ENCODE data around the gene TUSC2. TPM values are rescaled to one million over a fixed set of nuclear protein-coding genes. Genes with fewer than 3 reads are reported as not detected.

Gene TUSC2
- total and polyA plus RNA-seq, 2 donors (not counting 1 experiment from before 2014, with no cell fraction given) = 13.4 to 15.3 TPM

DNA sequence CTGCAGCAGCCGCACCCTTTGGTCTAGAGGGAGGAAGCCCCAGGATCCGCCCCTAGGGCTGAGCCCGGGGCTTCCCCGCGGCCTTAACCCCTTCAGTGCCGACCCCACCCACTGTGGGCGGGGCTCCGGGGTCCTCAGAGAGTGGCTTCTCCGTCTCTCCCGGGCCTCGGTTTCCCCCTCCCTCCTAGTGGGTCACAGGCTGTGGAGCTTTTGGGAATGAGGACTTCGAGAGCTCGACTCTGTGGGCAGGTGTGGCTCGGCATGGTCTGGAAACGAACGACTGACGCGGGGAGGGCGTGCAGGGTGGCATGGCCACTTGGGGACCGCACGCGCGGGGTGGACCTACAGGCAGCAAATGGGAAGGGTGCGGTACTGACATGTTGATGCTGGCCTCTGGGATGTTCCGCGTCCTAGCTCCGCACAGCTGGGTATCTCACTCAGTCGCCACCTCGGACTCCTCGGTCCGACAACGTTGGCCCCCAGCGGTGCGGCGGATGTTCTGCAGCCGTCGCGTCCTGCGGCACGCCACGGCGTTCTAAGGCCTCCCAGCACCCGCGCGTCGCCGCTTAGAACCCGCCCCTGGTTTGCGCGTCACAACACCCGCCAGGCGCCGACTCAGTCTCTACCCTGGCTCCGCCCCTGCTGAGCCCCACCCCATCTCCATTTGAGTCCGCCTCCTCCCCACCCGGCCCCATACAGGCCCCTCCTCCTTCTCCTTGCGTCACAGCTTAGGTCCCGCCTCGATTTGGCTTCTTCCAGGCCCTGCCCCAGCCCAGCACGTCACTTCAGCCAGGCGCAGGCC, 29.0 kb downstream of the TUSC2 start, which contains the start of the genes HYAL3 and NAA80:
HYAL3 (minus strand) TSS at position 570 of the 802 bp plus-strand sequence. CDS start 3,803 bp downstream, outside the sequence.
NAA80 (minus strand) TSS at position 570 of the 802 bp plus-strand sequence. CDS start 1,942 bp downstream, outside the sequence.
- H3K4me1 ChIP-seq (ENCODE audit: control insufficient read depth, extremely low read depth, insufficient read depth, low read length) = peaks cover 15% of the 10 kb centered on the region
- H3K9me3 ChIP-seq (ENCODE audit: control insufficient read depth, insufficient read depth, low read depth, low read length) = no peaks in the 10 kb centered on the region
- peak within 1 kb of the TSS; percentile 93 for H3K4me2 ChIP-seq (ENCODE audit: extremely low read depth, insufficient read depth, low read length)
- peak within 1 kb of the TSS; percentile 92 for H3K27ac ChIP-seq (ENCODE audit: insufficient read depth, low read length)
- H2AFZ ChIP-seq (ENCODE audit: low read length) = peak within 1 kb of the TSS; percentile 96
- H3K9ac ChIP-seq (ENCODE audit: insufficient read depth, low read length) = peak within 1 kb of the TSS; percentile 84
- peaks cover 2% of the 10 kb centered on the region for H3K36me3 ChIP-seq (ENCODE audit: control insufficient read depth, insufficient read depth, low read length)
- no peaks in the 10 kb centered on the region for H3K79me2 ChIP-seq (ENCODE audit: control insufficient read depth, insufficient read depth, low read length)
- no peak for TF ChIP-seq EZH2 (IDR thresholded peaks at IDR 0.05; ENCODE audit: low read length, missing control alignments)
- TF ChIP-seq, protein P1, sequence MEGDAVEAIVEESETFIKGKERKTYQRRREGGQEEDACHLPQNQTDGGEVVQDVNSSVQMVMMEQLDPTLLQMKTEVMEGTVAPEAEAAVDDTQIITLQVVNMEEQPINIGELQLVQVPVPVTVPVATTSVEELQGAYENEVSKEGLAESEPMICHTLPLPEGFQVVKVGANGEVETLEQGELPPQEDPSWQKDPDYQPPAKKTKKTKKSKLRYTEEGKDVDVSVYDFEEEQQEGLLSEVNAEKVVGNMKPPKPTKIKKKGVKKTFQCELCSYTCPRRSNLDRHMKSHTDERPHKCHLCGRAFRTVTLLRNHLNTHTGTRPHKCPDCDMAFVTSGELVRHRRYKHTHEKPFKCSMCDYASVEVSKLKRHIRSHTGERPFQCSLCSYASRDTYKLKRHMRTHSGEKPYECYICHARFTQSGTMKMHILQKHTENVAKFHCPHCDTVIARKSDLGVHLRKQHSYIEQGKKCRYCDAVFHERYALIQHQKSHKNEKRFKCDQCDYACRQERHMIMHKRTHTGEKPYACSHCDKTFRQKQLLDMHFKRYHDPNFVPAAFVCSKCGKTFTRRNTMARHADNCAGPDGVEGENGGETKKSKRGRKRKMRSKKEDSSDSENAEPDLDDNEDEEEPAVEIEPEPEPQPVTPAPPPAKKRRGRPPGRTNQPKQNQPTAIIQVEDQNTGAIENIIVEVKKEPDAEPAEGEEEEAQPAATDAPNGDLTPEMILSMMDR (conservative IDR thresholded peaks at IDR 0.05 in 1 of 2, IDR thresholded peaks at IDR 0.05 in 1 of 2; ENCODE audit: low read depth in 1 of 2, low read length in 2 of 2) = peak in 1 of 2 donors; percentile 2
- peak; percentile 99 to 100 for DNase-seq (ENCODE audit: low read depth in 2 of 2)
- H3K27me3 ChIP-seq (ENCODE audit: control insufficient read depth, insufficient read depth, low read length) = no peaks in the 10 kb centered on the region
- H3K4me3 ChIP-seq (replicated peaks in 1 of 4; ENCODE audit: control extremely low read depth in 1 of 4, insufficient read depth in 1 of 4, low read depth in 3 of 4, low read length in 4 of 4) = peak within 1 kb of the TSS; percentile 65 to 92 (median 88)
- no peaks in the 10 kb centered on the region for H4K20me1 ChIP-seq (ENCODE audit: control insufficient read depth, extremely low read depth, insufficient read depth, low read length)

DNA sequence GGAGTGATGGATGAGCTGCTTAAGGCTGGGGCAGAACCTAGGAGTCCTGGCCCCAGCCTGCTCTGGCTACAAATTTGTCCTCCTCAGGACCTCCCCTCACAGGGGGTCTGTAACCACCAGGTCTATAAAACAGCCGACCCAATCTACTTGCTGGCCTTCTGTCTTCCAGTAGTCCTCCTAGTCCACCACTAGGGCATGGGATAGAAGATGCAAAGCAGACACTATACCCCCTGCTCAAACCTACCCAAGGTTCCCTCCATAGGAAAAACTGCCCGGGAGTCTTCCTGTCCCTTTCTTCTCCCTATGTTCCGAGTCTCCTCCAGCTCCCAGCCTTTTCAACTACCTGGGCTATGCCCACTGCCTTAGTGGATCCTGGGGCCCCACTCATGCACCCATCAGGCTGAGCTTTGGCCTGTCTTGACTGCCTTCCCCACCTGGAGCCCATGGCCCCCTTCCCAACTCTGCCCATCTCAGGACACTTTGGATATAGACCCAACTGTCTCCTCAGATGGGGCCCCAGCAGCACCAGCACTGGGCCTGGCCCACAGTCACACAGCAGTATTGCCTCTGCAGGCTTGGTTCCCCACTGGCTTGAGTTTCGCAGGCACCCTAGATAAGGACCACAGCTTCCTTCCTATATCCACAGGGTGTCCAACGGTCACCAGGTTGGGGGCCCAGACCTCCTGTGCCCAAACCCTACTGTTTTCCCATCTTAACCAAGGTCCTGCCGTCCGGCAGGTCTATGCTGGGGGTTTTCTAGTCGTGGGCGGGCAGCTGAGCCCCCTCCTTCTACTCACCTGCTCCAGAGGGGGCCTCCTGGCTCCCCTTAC, 29.9 kb downstream of the TUSC2 start:
- H3K27ac ChIP-seq (ENCODE audit: insufficient read depth, low read length) = peak overlapping the region; percentile 92
- peak overlapping the region; percentile 65 to 92 (median 88) for H3K4me3 ChIP-seq (replicated peaks in 1 of 4; ENCODE audit: control extremely low read depth in 1 of 4, insufficient read depth in 1 of 4, low read depth in 3 of 4, low read length in 4 of 4)
- H3K9me3 ChIP-seq (ENCODE audit: control insufficient read depth, insufficient read depth, low read depth, low read length) = no peaks in the 10 kb centered on the region
- H2AFZ ChIP-seq (ENCODE audit: low read length) = no peak overlapping the region
- peaks cover 2% of the 10 kb centered on the region for H3K36me3 ChIP-seq (ENCODE audit: control insufficient read depth, insufficient read depth, low read length)
- peaks cover 15% of the 10 kb centered on the region for H3K4me1 ChIP-seq (ENCODE audit: control insufficient read depth, extremely low read depth, insufficient read depth, low read length)
- no peaks in the 10 kb centered on the region for H3K79me2 ChIP-seq (ENCODE audit: control insufficient read depth, insufficient read depth, low read length)
- H3K9ac ChIP-seq (ENCODE audit: insufficient read depth, low read length) = peak overlapping the region; percentile 84
- H3K27me3 ChIP-seq (ENCODE audit: control insufficient read depth, insufficient read depth, low read length) = no peaks in the 10 kb centered on the region
- peak overlapping the region; percentile 93 for H3K4me2 ChIP-seq (ENCODE audit: extremely low read depth, insufficient read depth, low read length)
- no peaks in the 10 kb centered on the region for H4K20me1 ChIP-seq (ENCODE audit: control insufficient read depth, extremely low read depth, insufficient read depth, low read length)
- no peak for DNase-seq (ENCODE audit: low read depth in 2 of 2)
- TF ChIP-seq EZH2 (IDR thresholded peaks at IDR 0.05; ENCODE audit: low read length, missing control alignments) = no peak
- TF ChIP-seq, protein P1 (conservative IDR thresholded peaks at IDR 0.05 in 1 of 2, IDR thresholded peaks at IDR 0.05 in 1 of 2; ENCODE audit: low read depth in 1 of 2, low read length in 2 of 2) = peak in 1 of 2 donors; percentile 17

DNA sequence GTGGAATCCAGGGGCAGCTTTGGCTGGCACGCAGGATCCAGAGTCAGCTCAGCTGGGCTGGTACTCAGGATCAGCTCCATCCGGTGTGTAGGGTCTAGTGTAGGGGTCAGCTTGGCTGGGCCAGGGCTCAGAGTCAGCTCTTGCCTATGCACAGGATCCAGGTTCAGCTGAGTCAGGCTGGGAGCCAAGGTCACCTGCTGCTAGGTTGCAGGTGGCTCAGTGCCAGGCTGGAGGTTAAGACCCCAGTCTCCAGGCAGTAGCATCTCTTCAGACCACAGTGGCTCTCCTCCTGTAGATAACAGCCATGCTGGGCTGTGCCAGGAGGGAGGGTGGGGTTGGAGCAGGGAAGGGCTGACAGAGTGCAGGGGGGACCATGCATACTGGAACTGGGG, 30.6 kb downstream of the TUSC2 start:
- Histone ChIP-seq H3K9ac (ENCODE audit: insufficient read depth, low read length) (no peak overlapping the region), H4K20me1 (ENCODE audit: control insufficient read depth, extremely low read depth, insufficient read depth, low read length) (no peaks in the 10 kb centered on the region), H3K4me1 (ENCODE audit: control insufficient read depth, extremely low read depth, insufficient read depth, low read length) (peaks cover 20% of the 10 kb centered on the region), H3K79me2 (ENCODE audit: control insufficient read depth, insufficient read depth, low read length) (no peaks in the 10 kb centered on the region), H3K9me3 (ENCODE audit: control insufficient read depth, insufficient read depth, low read depth, low read length) (no peaks in the 10 kb centered on the region), H3K27ac (ENCODE audit: insufficient read depth, low read length) (no peak overlapping the region), H2AFZ (ENCODE audit: low read length) (no peak overlapping the region), H3K36me3 (ENCODE audit: control insufficient read depth, insufficient read depth, low read length) (peaks cover 2% of the 10 kb centered on the region), H3K4me2 (ENCODE audit: extremely low read depth, insufficient read depth, low read length) (no peak overlapping the region), H3K27me3 (ENCODE audit: control insufficient read depth, insufficient read depth, low read length) (no peaks in the 10 kb centered on the region), H3K4me3 (replicated peaks in 1 of 4; ENCODE audit: control extremely low read depth in 1 of 4, insufficient read depth in 1 of 4, low read depth in 3 of 4, low read length in 4 of 4) (no peak overlapping the region)
- no peak for TF ChIP-seq EZH2 (IDR thresholded peaks at IDR 0.05; ENCODE audit: low read length, missing control alignments)
- TF ChIP-seq, protein P1 (conservative IDR thresholded peaks at IDR 0.05 in 1 of 2, IDR thresholded peaks at IDR 0.05 in 1 of 2; ENCODE audit: low read depth in 1 of 2, low read length in 2 of 2) = no peak
- DNase-seq (ENCODE audit: low read depth in 2 of 2) = no peak
